Dedifferentiated amniotic fluid mesenchymal stem cell (primary cell): Measurements from ENCODE around the gene FUOM.
"Not testable (repeated sequence)": the region's sequence is repeated elsewhere in the genome, so short reads cannot be mapped to it uniquely, and the experiment has no call there.

Experiments used
- DNase-seq: peaks from one replicate; pipeline ENCODE4 v3.0.0-alpha.2; 2016; ENCODE audit errors: extremely low spot score

The FUOM gene

DNA sequence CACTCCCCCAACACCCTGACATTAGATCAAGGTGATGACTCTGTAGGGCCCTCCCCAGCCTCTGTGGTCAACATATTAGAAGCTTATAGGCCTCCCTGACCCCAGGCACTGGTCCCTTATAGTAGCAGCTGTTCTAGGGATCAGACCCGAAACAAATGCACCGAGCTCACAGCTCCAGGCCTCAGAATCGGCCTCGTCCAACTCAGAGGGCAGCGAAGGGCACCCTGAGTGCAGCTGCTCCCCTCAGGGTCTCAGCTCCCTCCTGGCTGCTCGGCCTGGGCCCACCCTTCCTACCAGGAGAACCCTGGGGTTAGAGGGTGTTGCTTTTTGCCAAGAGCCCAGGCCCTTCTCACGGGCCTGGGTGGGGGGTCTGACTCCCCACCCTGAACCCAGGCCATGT, 10.3 kb upstream of the FUOM start:
- DNase-seq = no peak

DNA sequence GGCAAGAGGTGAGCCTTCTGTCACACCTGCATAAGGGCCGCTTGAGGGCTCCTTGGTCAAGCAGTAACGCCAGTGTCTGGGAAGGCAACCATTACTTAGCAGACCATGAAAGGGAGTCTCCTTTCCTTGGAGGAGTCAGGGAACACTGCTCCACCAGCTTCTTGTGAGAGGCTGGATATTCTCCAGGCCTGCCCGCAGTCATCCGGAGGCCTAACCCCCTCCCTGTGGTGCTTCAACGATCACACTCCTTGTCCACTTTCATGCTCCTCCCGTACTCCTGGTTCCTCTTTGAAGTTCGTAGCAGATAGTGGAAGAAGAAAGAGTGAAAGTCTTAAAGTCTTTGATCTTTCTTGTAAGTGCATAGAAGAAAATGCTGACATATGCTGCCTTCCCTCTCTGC, 9.6 kb upstream of the FUOM start:
- not testable (repeated sequence) for DNase-seq

DNA sequence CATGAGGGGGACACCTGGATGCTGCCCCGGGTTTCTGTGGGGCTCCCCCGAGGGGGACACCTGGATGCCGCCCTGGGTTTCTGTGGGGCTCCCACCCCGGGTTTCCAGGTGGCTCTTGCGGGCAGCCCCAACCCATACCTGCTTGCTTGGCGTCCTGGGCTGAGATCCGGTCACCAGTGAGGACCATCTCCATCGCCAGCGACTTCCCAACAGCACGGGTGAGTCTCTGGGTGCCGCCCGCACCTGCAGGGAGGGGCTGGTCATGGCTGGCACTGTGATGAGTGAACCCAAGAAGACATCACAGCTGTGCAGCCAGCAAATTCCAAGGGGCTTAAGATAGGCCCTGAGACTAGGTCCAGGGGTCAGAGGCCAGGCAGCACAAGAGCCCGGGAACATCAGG, 8.9 kb upstream of the FUOM start:
- no peak for DNase-seq

DNA sequence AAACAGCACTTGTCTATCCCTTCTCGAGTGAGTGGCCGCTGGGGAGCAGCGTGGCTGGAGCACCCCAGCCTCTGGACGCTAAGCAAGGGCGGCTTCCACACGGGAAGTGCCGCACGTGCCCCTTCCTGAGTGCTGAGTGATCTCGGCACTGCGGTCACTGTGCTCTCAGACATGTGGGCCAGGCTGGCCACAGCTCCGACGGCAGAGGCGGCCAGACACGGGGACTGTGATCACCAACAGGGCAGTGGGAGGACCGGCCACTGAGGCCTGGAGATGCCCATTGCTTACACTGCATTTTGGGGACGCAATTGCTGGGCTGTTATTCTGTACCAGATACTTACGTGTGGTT, 8.3 kb upstream of the FUOM start:
- DNase-seq = no peak

DNA sequence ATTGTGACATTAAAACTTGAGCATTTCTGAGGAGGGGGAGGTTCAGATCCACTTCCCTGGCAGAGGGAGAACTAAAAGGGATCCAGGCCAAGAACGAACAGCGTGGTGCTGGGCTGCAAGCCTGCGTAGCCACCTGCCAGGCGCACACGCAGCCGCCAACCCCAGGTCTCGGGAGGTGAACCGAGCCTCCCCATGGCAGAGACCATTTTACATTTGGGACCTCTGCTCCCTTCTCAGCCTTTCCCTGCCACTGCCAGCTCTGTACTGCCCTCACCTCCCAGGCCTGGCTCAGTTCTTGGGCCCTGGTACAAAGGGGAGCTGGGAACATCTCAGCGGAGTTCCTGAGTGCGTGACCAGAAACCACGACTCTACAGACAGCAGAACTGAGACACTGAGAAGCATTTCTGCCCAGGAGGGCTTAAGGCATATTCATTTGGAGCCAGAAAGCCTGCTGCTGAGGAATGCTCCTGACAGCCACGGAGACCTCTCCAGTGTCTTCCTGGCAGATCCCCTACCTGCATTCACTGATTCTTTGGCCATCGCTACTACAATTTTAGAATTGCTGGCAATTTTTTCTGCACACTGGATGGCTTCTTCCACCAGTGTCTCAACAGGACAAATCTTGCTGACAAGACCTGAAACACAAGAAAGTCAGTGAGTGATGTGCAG, 7.8 kb upstream of the FUOM start:
- no peak for DNase-seq

DNA sequence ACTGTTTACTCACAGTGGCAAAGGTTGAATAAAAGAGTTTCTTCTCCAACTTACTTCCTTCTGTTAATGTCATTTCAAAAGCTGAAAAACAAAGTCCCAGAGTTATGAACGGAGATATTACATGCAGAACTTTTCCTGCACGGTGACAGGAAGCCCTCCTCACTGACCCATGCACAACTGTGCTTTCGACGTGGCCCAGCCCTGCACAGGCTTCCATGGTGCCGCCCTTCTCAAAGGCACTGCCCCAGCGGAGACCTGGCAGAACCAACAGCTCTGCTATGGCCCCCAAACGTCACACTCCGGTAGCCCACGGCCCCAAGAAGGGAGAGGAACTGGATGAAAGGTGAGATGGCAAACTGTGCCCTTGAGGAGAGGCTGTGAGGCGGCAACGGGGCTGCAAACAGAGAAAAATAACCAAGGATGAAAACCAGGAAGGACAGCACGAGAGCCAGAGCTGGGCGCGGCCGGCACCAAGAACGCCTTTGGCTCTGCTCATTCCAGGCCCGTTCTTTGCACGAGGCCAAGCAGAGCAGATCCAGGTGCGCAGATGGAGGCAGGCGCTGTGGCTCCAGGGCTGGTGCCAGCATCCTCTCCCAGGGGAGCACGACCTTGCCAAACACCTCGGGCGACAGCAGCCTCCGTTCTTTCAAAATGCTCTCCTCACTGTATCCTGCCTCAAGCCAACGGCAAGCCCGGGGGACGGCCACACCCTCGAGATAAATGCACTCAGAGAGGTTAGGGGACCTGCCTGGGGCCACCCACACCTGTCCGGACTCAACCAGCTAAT, 7.0 kb upstream of the FUOM start:
- DNase-seq = no peak

DNA sequence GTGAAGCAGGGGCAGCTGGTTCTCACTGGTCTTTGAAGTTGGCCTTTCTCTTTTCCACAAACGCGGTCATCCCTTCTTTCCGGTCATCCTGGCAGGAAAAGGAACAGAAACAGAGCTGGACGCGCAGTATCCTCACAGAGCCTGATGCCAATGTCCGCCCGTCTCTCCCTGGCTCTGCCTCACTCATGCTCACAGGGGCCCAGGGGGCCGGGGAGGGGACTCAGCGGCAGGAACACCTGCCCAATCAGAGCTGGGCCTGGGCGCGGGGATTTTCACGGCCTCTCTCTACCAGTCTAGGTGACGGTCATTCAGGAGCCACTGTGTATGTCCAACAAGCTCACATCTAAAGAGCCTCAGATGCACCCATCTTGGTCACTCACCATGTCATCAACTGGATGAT, 5.0 kb upstream of the FUOM start:
- DNase-seq = no peak

DNA sequence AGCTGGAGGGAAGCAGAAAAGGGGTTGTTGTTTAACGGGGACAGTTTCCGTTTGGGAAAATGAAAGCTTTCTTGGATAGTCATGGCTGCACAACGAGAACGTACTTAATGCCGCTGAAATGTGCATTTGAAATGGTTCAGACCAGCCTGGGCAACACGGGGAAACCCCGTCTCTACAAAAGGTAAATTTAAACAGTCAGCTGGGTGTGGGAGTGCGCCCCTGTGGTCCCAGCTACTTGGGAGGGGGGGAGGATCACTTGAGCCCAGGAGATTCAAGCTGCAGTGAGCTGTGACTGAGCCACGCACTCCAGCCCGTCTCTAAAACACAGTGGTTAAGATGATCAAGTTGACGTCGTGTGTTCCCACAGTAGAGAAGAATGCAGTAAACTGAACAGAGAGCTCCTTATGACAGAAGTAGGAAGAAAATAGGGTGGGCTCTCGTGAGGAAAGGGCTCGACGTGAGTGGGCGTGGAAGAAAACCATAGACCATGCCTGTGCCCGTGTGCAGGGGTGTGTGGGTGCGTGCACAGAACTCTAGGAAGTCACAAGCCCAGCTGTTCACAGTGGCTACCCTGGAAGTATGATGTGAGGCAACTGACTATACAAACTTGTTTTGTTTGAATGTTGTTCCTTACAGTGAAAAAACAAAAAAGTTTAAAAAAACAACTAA, 4.1 kb upstream of the FUOM start:
- DNase-seq = no peak

DNA sequence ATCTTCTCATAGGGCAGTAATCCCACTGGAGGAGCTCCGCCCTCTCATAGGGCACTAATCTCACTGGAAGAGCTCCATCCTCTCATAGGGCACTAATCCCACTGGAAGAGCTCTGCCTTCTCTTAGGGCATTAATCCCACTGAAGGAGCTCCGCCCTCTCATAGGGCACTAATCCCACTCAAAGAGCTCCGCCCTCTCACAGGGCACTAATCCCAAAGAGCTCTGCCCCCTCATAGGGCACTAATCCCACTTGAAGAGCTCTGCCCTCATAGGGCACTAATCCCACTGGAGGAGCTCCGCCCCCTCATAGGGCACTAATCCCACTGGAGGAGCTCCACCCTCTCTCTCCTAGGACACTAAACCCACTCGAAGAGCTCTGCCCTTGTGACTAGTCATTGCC, 3.4 kb upstream of the FUOM start:
- DNase-seq = no peak

DNA sequence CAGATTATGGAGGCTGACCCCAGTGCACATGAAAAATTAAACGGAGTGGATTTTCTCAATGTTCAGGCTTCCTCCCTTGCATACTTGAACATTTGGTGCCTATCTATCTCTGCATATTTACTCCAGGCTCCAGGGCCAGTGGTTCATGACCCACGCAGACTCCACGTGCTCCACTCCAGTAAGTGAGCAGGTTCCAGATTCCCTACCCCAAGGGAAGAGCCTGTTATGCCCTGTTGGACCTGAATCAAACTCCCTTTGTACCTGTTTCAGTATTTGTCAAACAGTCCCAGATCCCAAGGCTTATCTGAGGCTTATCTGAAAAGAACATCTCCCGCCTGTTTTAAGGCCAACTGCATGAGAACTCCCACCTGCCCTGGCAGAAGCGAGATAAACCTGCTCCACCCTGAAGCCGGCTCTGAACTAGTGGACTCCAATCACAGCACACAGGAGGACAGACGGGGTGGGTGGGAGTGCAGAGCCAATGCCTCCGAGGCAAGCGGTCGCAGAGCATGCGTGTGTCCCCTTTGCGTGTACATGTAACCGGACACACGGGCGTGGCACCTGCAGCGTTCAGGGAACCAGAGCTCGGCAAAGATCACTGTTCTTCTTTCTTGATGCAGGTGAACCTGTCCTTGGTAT, 2.3 kb upstream of the FUOM start:
- DNase-seq = no peak

DNA sequence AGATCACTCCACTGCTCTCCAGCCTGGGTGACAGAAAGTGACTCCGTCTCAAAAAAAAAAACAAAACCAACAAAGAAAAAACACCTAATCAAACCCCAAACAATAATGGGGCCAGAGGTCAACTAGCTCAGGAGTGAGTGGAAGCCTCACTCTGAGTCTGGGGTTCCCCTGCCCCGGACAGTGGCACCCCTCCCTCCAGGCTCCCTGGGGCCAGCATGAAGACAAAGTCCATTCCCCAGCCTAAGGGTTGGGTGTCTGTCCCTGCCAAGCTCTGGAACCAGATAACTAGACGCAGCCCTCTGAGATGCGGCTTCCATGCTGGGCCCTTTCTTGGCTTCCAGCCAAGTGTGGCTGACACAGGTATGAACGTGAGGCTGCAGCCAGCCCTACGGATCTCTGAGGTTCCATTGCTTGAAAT, 1.7 kb upstream of the FUOM start:
- DNase-seq = no peak

DNA sequence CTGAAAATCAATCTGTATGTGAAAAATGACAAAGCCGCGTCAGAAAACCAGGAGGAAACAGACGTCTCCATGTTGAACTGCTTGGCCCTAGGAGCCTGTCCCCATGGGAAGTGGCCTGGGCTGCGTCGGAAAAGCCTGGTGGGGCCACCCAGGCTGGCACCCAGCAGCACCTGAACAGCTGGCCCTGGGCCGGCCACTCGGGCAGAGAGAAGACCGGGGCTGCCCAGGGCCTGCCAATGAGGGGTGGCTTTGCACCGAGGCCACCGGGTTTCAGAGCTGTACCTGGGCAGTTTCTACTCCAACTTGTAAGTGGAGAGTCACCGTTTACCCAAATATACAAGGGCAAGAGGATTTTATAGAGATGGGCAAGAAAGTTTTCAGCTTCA, 1.1 kb upstream of the FUOM start:
- no peak for DNase-seq

DNA sequence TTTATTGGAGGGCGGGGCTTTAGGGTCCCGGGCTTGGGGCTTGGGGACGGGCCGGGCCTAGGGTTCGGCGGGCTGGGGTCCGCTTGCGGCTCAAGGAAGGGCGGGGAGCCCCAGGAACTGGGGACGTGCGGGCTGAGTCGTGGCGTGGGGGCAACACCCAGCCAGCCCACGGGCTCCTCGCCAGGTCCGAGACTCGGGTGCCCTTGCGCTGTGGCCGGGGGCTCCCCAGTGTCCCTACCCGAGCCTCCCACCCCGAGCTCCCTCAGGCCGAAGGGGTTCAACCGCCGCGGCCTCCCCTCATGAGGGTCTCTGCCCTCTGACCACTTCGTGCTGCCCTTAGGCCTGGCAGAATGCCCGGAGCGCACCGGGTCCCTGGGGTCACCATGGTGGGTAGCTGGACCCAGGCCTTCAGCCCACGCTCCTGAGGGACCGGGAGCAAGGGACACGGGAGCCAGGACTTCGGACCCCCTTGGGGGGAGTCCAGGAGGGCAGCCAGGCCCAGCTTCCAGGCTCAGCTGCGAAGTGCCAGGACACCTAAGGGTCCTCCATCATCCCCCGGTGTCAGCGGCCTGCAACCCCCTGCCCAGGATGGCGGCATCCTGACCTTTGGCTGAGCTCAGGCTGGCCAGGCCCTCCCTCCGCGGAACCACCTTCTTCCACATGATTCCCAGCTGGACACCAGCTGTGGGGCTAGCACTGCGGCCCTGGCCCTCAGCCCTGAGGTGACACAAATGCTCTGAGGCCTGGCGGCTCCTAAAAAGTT, 524 bp upstream of the FUOM start:
- DNase-seq = no peak

DNA sequence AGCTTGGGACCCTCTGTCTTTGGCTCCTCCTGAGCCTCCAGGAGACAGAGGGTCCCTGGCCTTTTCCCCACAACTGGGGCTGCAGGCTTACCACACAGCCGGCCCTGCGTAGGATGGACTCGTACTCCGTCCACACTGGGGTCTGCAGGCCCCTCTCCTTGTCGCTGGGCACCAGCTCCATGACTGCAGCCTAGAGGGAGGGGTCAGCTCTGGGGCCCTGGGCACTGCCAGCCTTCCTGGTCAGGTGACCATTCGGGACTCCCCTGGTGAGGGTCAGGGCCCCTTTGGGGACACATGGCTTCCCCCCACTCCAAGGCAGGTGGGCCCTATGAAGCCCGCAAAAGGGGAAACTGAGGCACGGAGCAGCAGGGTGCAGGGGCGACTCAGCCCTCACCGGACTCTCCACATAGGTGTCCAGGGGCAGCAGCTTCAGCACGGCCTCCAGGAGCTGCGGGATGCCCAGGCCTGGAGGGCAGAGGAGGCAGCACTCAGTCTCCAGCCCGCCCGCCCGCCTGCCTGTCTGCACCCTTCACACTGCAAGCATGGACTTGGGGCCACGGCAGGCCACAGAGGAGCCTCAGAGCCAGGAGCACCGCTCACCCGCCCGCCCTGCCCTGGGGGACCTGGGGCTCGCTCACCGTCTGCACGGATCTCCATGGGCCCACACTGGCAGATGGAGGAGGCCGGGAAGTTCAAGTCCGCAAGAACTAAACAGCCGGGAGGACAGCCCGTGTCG, 1.1 kb downstream of the FUOM start:
- no peak for DNase-seq

DNA sequence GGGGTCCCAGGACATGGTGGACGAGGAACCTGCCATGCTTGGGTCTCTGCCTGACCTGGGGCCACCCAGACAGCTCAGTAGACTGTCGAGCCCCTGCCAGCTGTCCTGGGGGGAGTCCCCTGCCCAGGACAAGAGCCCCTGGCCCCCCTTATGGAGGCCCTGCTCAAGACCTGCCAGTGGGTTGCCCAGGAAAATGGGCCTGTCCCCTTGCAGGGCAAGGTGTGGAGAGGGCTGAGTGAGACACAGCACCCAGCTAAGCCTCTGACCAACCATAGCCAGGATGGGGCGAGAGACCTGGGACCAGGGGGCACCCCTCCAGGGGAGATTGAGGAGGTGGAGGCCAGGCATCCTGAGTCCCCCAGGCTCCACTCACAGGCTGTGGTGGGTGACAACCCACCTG, 1.8 kb downstream of the FUOM start:
- no peak for DNase-seq

DNA sequence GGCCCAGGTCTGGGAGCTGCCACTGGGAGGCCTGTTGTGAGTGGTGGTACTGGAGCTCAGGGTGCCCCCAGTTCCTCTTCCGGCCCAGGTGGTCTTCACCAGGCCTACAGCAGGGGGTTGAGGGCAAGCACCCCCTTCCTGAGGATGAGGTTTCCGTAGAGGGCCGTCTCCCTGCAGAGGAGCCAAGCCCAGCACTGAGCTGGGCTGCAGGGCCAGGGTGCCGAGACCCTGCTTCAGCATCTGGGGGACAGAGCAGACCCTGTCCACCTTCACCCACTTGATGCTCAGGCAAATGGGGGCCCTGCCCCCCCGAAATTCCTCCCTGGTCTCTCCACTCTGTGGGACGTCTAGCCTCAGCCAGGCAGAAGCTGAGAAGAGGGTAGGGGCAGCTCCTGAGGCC, 2.6 kb downstream of the FUOM start:
- DNase-seq = no peak

DNA sequence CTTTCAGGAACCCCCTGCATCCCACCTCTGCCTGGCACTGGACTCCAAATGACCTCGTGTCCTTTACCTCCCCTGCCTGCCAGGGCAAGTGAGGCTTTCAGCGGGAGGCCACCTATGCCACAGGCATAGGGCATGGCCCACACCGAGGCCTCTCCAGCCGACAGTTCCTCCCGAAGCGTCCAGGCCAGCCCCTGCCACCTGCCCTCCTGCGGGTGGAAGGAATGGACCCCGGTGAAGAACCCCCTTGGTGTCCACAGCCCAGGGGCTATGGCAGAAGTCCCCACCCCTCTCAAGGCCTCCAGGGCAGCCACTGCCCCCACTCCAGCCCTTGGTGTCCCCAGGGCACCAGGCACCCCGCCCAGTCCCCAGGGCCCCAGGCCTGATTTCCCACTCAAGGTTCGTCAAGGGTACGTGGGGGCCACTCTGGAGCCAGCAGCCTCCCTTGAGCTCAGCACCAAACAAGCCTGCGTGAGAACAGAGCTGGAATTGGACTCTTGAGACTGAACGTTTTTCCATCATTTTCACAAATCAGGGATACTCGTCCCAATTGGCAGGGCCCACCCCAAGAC, 3.1 kb downstream of the FUOM start:
- no peak for DNase-seq

DNA sequence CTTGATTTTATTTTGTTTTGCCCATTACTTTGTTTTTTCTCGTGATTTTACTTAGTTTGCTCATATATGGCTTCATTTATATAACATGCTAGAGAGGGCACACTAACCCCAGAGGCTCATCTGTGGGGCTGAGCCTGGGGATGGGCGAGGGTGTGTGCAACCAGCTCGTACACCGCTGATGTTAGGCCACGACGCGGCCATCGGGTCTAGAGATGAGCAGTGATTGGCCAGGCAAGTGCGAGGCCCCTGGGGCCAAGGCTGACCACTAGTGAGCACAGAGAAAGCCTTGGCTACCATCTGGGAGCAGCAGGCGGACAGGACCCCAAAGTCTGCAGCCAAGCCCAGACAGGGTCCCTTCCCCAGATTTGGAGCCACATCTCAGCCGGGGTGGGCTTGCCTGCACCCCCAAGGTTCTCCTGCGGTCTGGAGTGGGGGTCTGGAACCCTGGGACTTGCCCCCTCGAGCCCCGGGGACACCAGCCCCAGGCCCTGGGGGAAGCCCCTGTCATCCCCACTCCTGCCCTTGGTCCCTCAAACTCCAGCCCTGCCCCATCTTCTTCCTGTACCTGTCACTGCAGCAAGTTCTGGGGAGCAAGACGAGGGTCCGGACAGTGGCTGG, 3.7 kb downstream of the FUOM start:
- DNase-seq = no peak

DNA sequence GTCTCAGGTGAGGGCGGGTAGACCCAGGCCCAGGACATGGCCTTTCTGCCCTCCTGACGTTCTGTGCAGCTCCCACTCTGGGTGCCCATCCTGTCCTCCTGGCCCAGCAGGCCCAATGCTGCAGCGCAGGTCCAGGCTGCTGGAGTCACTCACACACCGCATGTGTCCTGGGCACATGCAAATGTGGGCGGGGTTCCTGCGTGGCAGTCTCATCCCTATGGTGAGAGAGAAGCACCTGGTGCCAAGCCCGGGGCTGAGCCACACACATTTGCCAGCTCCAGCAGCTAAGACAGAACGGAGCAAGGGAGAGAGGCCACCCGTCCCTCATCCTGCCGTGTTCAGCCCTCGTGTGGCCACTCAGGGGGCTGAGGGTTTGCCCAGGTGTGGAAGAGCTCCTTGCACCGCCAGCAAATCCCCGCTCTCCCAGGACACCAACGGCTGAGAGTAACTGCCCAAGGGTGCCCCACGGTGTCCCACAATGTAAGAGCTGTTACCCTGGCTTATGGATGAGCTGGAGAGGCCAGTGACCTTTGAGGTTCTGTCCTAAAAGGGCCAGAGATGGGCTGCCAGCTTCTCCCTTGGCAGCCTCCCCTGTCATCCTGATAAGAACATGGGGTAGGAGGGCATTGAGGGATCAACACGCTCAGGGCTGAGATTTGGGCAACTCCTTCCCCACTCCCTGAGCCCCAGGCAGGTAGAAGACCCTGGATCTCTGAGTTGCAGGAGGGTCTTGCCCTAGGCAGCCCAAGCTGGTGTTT, 4.4 kb downstream of the FUOM start:
- no peak for DNase-seq
